ENCODE measurements around the gene SEZ6L. TPM values are rescaled to one million over a fixed set of nuclear protein-coding genes. Genes with fewer than 3 reads are reported as not detected.

Gene SEZ6L
- total RNA-seq, 4 donors from 2014 or later = under 0.01 to 0.63 (median 0.22) TPM

DNA sequence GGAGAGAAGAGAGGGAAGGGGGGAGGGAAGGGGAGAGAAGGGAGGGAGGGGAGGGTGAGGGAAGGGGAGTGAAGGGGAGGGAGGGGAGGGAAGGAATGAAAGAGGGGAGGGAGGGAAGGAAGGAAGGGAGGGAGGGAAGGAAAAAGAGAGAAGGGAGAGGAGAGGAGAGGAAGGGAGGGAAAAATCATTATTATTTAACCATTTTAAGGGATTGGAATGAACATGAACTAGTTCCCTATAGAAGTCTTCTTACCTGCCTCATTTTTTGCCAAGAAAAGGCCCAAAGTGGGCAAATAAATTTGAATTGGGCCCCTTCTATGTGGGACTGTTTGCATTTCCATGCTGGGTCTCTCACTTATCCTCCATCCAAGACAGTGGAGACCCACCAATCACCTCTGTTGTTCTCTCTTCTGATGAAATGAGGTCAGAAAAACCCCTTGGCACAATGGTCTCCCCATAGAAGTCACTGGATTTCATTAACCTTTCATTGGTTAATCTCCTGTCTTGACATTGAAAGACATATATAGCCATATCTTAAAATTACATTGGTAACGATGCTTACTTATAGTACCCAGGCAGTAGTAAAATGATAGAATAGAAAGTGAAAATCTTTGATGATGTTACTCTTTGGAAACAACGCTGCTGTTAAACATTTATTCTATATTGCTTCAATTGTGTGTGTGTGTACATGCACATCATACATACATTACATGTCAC is 179.7 kb downstream of the SEZ6L start:
- Histone ChIP-seq H3K4me1 (no peaks in the 10 kb centered on the region), H3K9me3 (peaks cover 0 to 11% (median 0%) of the 10 kb centered on the region in 4 donors), H3K27ac (no peak overlapping the region), H3K27me3 (no peaks in the 10 kb centered on the region), H3K4me3 (no peak overlapping the region), H3K36me3 (no peaks in the 10 kb centered on the region)
- TF ChIP-seq EP300 (IDR thresholded peaks at IDR 0.05) = no peak
- TF ChIP-seq, protein P1, sequence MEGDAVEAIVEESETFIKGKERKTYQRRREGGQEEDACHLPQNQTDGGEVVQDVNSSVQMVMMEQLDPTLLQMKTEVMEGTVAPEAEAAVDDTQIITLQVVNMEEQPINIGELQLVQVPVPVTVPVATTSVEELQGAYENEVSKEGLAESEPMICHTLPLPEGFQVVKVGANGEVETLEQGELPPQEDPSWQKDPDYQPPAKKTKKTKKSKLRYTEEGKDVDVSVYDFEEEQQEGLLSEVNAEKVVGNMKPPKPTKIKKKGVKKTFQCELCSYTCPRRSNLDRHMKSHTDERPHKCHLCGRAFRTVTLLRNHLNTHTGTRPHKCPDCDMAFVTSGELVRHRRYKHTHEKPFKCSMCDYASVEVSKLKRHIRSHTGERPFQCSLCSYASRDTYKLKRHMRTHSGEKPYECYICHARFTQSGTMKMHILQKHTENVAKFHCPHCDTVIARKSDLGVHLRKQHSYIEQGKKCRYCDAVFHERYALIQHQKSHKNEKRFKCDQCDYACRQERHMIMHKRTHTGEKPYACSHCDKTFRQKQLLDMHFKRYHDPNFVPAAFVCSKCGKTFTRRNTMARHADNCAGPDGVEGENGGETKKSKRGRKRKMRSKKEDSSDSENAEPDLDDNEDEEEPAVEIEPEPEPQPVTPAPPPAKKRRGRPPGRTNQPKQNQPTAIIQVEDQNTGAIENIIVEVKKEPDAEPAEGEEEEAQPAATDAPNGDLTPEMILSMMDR (IDR thresholded peaks at IDR 0.05) = no peak
- TF ChIP-seq POLR2A (IDR thresholded peaks at IDR 0.05) = no peak
- WGBS, 2 donors = 93% methylated on average over 2 of the region's 2 CpGs
- no peak for DNase-seq (ENCODE audit: low spot score in 2 of 2)

DNA sequence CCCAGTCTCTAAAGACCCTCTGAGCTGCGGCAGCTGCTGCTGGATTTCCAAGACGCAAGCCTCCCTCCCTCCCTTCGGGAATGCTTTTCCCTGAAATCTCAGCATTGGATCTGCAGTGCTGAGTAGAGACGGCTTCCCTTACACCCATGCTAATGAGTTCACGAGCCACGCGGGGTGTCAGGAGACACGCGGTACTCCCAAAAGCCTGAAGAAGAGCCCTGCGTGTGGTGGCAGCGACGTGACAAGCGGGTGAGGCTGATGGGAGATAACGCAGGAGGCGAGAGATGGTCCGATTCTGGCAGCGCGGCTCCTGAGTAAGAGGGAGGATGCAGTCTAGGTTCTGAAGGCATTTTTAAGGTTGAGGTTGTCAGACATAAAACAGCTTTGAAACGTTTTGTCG is 185.4 kb downstream of the SEZ6L start:
- H3K27ac ChIP-seq = no peak overlapping the region

DNA sequence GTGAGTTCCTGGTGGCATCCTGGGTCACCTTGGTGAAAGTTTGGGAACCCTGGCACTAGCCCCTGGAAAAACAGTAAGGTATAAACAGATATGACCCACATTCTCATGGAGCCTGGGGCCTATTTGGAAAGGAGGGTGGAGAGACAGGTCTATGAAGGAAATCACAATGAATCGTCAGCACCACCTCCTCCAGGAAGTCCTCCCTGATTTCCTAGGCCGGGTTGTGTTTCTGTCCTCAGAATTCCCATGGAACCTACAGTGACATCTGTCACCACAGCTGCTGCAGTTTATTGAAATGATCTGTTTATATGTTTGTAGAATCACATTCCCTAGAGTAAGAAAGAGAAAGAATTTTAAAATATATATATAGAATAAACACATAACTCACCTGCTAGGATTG is 188.0 kb downstream of the SEZ6L start:
- no peak for TF ChIP-seq EP300 (IDR thresholded peaks at IDR 0.05)
- TF ChIP-seq, protein P1 (IDR thresholded peaks at IDR 0.05) = no peak
- no peak for TF ChIP-seq POLR2A (IDR thresholded peaks at IDR 0.05)
- Histone ChIP-seq H3K4me1 (peaks cover 0 to 7% (median 1%) of the 10 kb centered on the region in 4 donors), H3K27ac (no peak overlapping the region), H3K4me3 (no peak overlapping the region), H3K36me3 (no peaks in the 10 kb centered on the region), H3K27me3 (peaks cover 0 to 22% of the 10 kb centered on the region in 2 donors), H3K9me3 (no peaks in the 10 kb centered on the region)
- WGBS, 2 donors = 71 to 77% methylated on average over 2 of the region's 2 CpGs
- DNase-seq (ENCODE audit: low spot score in 2 of 2) = no peak

More for the DNA sequence above, 185.4 kb downstream of the SEZ6L start:
- 65 to 67% methylated on average over 20 of the region's 20 CpGs for WGBS, 2 donors
- Histone ChIP-seq H3K36me3 (no peaks in the 10 kb centered on the region), H3K4me3 (no peak overlapping the region), H3K9me3 (no peaks in the 10 kb centered on the region), H3K4me1 (no peaks in the 10 kb centered on the region), H3K27me3 (peaks cover 0 to 10% of the 10 kb centered on the region in 2 donors)
- TF ChIP-seq POLR2A (IDR thresholded peaks at IDR 0.05) (no peak), EP300 (IDR thresholded peaks at IDR 0.05) (no peak)
- TF ChIP-seq, protein P1 (IDR thresholded peaks at IDR 0.05) = no peak
- DNase-seq (ENCODE audit: low spot score in 2 of 2) = no peak

DNA sequence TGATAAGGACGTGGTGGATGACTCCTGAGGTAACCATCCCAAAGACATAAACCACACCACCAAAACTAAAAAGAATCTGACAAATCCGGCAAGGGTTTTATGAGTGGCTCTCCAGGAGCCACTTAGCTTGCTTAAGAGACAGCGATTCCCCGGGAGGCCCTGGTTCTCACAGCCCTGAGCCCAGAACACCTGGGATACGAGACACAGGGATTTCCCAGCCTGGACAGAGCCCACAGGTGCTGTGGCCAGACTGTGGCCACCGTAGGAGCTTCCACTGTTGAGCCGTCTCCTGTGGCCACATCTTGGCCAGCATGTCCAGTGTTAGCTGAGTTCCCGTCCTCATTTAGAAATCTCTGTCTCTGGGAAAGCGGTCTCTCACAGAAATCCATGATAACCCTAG is 188.6 kb downstream of the SEZ6L start:
- H3K4me3 ChIP-seq = no peak overlapping the region
- no peaks in the 10 kb centered on the region for H3K9me3 ChIP-seq
- 45 to 56% methylated on average over 7 to 9 of the region's 9 CpGs for WGBS, 2 donors
- H3K27ac ChIP-seq = no peak overlapping the region
- DNase-seq (ENCODE audit: low spot score in 2 of 2) = no peak
- TF ChIP-seq, protein P1 (IDR thresholded peaks at IDR 0.05) = no peak
- no peak for TF ChIP-seq POLR2A (IDR thresholded peaks at IDR 0.05)
- TF ChIP-seq EP300 (IDR thresholded peaks at IDR 0.05) = no peak
- no peaks in the 10 kb centered on the region for H3K36me3 ChIP-seq
- peaks cover 0 to 27% of the 10 kb centered on the region in 2 donors for H3K27me3 ChIP-seq
- H3K4me1 ChIP-seq = peaks cover 0 to 7% (median 1%) of the 10 kb centered on the region in 4 donors

DNA sequence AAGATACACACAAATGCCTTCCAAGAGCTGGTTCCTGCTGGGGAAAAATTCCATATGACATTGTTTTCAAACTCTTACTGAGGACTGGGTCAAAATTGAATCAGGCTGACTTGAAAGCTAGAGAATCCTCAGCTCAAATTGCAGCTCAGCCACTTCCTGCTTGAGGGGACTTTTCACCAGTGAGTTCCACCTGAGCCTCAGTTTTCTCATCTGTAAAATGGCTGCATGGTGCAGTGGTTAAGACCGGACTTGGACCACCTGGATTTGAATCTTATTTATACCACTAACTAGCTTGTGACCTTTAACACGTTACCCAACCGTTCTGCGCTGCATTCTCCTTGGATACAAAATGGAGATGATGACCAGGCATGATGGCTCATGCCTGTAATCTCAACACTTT is 189.9 kb downstream of the SEZ6L start:
- TF ChIP-seq POLR2A (IDR thresholded peaks at IDR 0.05) = no peak
- TF ChIP-seq EP300 (IDR thresholded peaks at IDR 0.05) = no peak
- TF ChIP-seq, protein P1 (IDR thresholded peaks at IDR 0.05) = no peak

More for the DNA sequence above, 189.9 kb downstream of the SEZ6L start:
- DNase-seq (ENCODE audit: low spot score in 2 of 2) = no peak
- no peaks in the 10 kb centered on the region for H3K36me3 ChIP-seq
- H3K4me3 ChIP-seq = no peak overlapping the region
- H3K27ac ChIP-seq = no peak overlapping the region
- H3K27me3 ChIP-seq = peaks cover 0 to 27% of the 10 kb centered on the region in 2 donors
- peaks cover 0 to 7% (median 1%) of the 10 kb centered on the region in 4 donors for H3K4me1 ChIP-seq
- 88 to 92% methylated on average over 4 of the region's 4 CpGs for WGBS, 2 donors
- H3K9me3 ChIP-seq = no peaks in the 10 kb centered on the region
